ENCODE measurements around the gene TMEM132C. TPM values are rescaled to one million over a fixed set of nuclear protein-coding genes. Genes with fewer than 3 reads are reported as not detected.

The TMEM132C gene
- total RNA-seq, 1 donor from 2014 or later = not detected

GRCh38 chr12:128687851-128688250 lies 420.9 kb downstream of the TMEM132C start:
- Mint-ChIP-seq H3K27ac (no peak overlapping the region), H3K27me3 (no peaks in the 10 kb centered on the region), H3K4me3 (no peak overlapping the region), H3K9me3 (no peaks in the 10 kb centered on the region), H3K4me1 (no peaks in the 10 kb centered on the region), H3K36me3 (ENCODE audit: low read depth) (no peaks in the 10 kb centered on the region)
- CTCF ChIA-PET = no interaction called here
- TF ChIP-seq, protein P1, sequence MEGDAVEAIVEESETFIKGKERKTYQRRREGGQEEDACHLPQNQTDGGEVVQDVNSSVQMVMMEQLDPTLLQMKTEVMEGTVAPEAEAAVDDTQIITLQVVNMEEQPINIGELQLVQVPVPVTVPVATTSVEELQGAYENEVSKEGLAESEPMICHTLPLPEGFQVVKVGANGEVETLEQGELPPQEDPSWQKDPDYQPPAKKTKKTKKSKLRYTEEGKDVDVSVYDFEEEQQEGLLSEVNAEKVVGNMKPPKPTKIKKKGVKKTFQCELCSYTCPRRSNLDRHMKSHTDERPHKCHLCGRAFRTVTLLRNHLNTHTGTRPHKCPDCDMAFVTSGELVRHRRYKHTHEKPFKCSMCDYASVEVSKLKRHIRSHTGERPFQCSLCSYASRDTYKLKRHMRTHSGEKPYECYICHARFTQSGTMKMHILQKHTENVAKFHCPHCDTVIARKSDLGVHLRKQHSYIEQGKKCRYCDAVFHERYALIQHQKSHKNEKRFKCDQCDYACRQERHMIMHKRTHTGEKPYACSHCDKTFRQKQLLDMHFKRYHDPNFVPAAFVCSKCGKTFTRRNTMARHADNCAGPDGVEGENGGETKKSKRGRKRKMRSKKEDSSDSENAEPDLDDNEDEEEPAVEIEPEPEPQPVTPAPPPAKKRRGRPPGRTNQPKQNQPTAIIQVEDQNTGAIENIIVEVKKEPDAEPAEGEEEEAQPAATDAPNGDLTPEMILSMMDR (IDR thresholded peaks at IDR 0.05) = no peak
- intact Hi-C loops (cut with micrococcal nuclease) = no loop called here
- POLR2A ChIA-PET = no interaction called here
- DNase-seq (no peak), ATAC-seq (ENCODE audit: low read depth) (no peak)

DNA sequence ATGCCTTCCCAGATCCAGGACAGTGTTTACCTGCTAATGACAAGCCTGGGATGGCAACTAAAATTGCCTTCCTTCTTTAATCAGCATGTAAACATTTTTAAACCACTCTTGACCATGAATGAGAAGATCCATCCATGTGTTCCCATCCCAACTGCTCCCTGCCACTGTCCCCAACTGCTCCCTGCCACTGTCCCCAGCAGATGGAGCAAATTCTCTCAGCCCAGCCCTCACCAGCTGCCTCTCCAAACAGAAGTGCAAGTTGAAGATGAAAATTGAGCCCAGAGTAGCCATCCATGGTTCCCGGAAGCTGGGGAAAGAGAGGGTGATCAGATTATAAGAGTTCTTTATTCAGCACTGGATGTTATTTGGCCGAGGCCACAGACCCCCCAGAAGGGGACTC lies 423.7 kb downstream of the TMEM132C start:
- ChIA-PET CTCF (no interaction called here), POLR2A (no interaction called here)
- Mint-ChIP-seq H3K36me3 (ENCODE audit: low read depth) (no peaks in the 10 kb centered on the region), H3K4me3 (no peak overlapping the region), H3K4me1 (no peaks in the 10 kb centered on the region), H3K27ac (no peak overlapping the region), H3K9me3 (no peaks in the 10 kb centered on the region), H3K27me3 (no peaks in the 10 kb centered on the region)
- intact Hi-C loops (cut with micrococcal nuclease) = no loop called here
- TF ChIP-seq, protein P1 (IDR thresholded peaks at IDR 0.05) = no peak
- ATAC-seq (ENCODE audit: low read depth) = no peak
- no peak for DNase-seq

DNA sequence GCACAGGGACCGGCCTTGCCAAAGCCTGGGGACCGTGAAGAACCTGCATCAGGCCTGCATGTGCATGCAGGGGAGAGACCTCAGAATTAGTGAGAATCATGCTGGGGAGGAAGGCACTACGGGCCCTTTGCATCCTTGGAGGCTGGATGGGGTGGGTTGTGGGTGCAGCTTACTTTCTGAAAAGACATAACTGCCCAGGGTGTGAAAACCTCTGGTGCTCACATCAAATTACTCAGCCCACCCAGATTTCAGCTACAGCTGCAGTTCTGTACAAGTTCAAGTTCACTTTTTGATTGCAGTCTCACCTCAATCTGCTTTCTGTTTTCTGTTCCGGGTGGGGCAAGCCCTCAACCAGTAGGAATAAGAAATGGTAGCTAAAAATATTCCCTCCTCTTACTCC lies 426.1 kb downstream of the TMEM132C start:
- ChIA-PET POLR2A (no interaction called here), CTCF (no interaction called here)
- Mint-ChIP-seq H3K9me3 (no peaks in the 10 kb centered on the region), H3K27me3 (no peaks in the 10 kb centered on the region), H3K27ac (no peak overlapping the region), H3K36me3 (ENCODE audit: low read depth) (no peaks in the 10 kb centered on the region), H3K4me1 (no peaks in the 10 kb centered on the region), H3K4me3 (no peak overlapping the region)
- no peak for ATAC-seq (ENCODE audit: low read depth)
- intact Hi-C loops (cut with micrococcal nuclease) = no loop called here
- TF ChIP-seq, protein P1 (IDR thresholded peaks at IDR 0.05) = no peak
- DNase-seq = no peak

DNA sequence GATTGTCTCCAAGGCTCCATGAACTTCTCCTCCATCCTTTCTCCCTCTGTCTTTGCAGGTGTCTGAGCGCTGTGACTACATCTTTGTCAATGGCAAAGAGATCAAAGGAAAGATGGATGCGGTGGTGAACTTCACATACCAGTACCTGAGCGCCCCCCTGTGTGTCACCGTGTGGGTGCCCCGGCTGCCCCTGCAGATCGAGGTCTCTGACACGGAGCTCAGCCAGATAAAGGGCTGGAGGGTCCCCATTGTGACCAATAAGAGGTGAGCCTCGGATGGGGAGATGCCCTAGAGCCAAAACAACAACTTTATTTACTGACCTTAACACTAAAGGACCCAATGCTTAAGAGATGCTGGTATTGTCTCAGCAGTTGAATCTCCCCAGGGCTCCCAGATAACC lies 426.8 kb downstream of the TMEM132C start:
- Mint-ChIP-seq H3K27me3 (no peaks in the 10 kb centered on the region), H3K4me3 (no peak overlapping the region), H3K9me3 (no peaks in the 10 kb centered on the region), H3K36me3 (ENCODE audit: low read depth) (no peaks in the 10 kb centered on the region), H3K27ac (no peak overlapping the region), H3K4me1 (no peaks in the 10 kb centered on the region)
- intact Hi-C loops (cut with micrococcal nuclease) = no loop called here
- ChIA-PET CTCF (no interaction called here), POLR2A (no interaction called here)
- no peak for DNase-seq
- TF ChIP-seq, protein P1 (IDR thresholded peaks at IDR 0.05) = no peak
- ATAC-seq (ENCODE audit: low read depth) = no peak

DNA sequence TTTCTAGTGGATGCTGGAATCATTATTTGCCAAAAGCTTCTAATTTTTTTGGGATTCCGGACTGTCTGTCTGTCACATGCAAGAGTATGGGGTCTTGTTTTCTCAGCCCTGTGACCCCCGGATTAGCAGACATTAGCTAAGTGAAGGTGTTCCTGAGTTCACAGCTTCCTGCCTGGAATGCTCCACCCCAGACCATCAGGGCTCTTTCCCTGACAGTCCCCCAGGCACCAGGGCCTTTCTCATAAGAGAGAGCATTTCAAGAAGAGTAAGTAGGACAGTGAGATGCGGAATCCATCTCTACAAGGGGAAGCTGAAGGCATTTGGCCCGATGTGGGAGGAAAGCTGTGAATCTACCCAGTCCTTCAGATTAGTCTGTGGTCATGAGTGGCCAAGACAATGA lies 427.5 kb downstream of the TMEM132C start:
- H3K27me3 Mint-ChIP-seq = no peaks in the 10 kb centered on the region
- H3K36me3 Mint-ChIP-seq (ENCODE audit: low read depth) = no peaks in the 10 kb centered on the region
- no peak for ATAC-seq (ENCODE audit: low read depth)
- POLR2A ChIA-PET = no interaction called here
- intact Hi-C loops (cut with micrococcal nuclease) = no loop called here
- TF ChIP-seq, protein P1 (IDR thresholded peaks at IDR 0.05) = no peak
- no peak overlapping the region for H3K4me3 Mint-ChIP-seq
- H3K27ac Mint-ChIP-seq = no peak overlapping the region
- DNase-seq = no peak
- CTCF ChIA-PET = no interaction called here
- no peaks in the 10 kb centered on the region for H3K4me1 Mint-ChIP-seq
- no peaks in the 10 kb centered on the region for H3K9me3 Mint-ChIP-seq

Data from activated B cell treated with CpG ODN at 0.5 μM for 24 hours (primary cell).